ENCODE data around the gene NAIF1. TPM values are rescaled to one million over a fixed set of nuclear protein-coding genes. Genes with fewer than 3 reads are reported as not detected.
"Not testable (repeated sequence)": the region's sequence is repeated elsewhere in the genome, so short reads cannot be mapped to it uniquely, and the experiment has no call there.

Gene NAIF1
- total and polyA plus RNA-seq, 4 experiments from 2014 or later = 11.3 to 15.2 (median 13.6) TPM

DNA sequence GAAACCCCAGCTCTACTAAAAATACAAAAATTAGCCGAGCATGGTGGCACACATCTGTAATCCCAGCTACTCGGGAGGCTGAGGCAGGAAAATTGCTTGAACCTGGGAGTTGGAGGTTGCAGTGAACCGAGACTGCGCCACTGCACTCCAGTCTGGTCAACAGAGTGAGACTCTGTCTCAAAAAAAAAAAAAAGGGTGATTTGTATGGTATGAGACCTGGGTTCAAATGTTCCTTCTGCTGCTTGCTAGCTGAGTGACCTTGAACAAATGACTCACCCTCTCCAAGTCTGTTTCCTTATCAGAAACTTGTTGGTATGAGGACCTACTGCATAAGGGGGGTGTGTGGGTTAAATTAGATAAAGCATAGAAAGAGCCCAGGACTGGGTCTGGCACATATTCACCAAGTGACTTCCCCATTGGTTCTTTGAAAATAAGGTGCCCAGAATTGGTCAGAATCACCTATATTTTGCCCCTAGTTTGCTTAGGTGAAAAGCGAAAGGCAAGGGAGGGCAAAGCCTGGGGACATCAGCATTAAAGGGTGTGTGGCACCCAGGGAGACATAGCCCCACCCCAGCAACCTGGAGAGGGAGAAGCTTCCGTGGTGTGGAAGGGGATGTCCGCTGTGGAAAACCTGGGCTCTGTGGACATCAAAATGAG is 10.9 kb upstream of the NAIF1 start:
- H3K27me3 ChIP-seq (ENCODE audit: insufficient read depth, low read length) = no peaks in the 10 kb centered on the region
- H3K4me1 ChIP-seq (ENCODE audit: insufficient read depth, low read length) = peaks cover 64% of the 10 kb centered on the region
- no peak overlapping the region for H3K4me3 ChIP-seq (ENCODE audit: low read length in 2 of 2)
- no peaks in the 10 kb centered on the region for H3K27me3 Mint-ChIP-seq
- H3K4me3 Mint-ChIP-seq = peak overlapping the region in 7 of 8 donors; percentile 21 to 68 (median 62)
- peaks cover 0 to 2% (median 0%) of the 10 kb centered on the region in 8 donors for H3K9me3 Mint-ChIP-seq
- H3K36me3 ChIP-seq (ENCODE audit: insufficient read depth, low read length) = no peaks in the 10 kb centered on the region
- ChIA-PET POLR2A (ENCODE audit: partially characterized antibody) (interaction anchor here (1.3 to 8.0 kb wide), 3 partner anchors 10 to 15 kb away, joined by 5 to 63 read pairs (median 5); partner anchors contain the start of genes NAIF1 and SLC25A25), CTCF (ENCODE audit: partially characterized antibody) (interaction anchor here (1.0 to 3.4 kb wide), 7 partner anchors 12 to 208 kb away, joined by 3 to 10 read pairs (median 7); no protein-coding TSS in a partner anchor)
- intact Hi-C loops (cut with micrococcal nuclease) = no loop called here
- no peak for DNase-seq
- peak overlapping the region; percentile 1 for H3K27ac ChIP-seq (ENCODE audit: low read depth, low read length)
- H3K27ac Mint-ChIP-seq = peak overlapping the region; percentile 70 to 91 (median 81)
- H3K9me3 ChIP-seq (ENCODE audit: control insufficient read depth in 1 of 2, low read length in 2 of 2) = no peaks in the 10 kb centered on the region
- H3K4me1 Mint-ChIP-seq = peaks cover 38 to 69% (median 54%) of the 10 kb centered on the region in 4 donors
- peaks cover 11 to 20% of the 10 kb centered on the region in 2 donors for H3K36me3 Mint-ChIP-seq

DNA sequence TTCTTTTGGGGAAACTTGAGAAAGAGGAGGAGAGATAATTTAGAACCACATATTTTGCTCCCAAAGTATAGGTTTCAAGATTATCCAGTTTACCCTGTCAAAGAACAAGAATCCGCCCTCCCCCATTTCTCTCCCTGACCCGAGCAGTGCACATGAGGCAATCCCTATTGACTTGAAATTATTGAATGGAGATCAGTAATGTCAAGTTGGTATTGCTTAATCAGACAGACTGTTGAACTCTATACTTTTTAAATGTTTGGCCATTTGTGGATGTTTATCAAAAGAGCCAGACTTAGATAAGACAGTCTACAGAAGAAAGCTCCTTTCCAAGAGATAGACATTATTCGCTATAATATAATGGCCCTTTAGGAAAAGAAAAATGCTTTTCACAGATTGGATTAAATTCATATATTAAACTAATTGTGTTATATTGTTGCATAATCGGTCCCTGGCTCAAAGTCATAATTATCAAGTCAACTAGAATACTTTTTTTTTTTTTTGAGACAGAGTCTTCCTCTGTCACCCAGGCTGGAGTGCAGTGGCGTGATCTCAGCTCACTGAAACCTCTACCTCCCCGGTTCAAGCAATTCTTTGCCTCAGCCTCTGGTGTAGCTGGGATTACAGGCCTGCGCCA is 6.2 kb upstream of the NAIF1 start:
- H3K36me3 Mint-ChIP-seq = peaks cover 10 to 11% of the 10 kb centered on the region in 2 donors
- H3K9me3 Mint-ChIP-seq = peaks cover 0 to 2% (median 0%) of the 10 kb centered on the region in 8 donors
- H3K27ac ChIP-seq (ENCODE audit: low read depth, low read length) = peak overlapping the region; percentile 69
- H3K4me1 ChIP-seq (ENCODE audit: insufficient read depth, low read length) = peaks cover 78% of the 10 kb centered on the region
- POLR2A ChIA-PET (ENCODE audit: partially characterized antibody) = interaction anchor here (0.9 to 2.7 kb wide), 17 partner anchors 9 to 103 kb away, joined by 3 to 16 read pairs (median 6); partner anchors contain the start of gene EEIG1
- H3K36me3 ChIP-seq (ENCODE audit: insufficient read depth, low read length) = no peaks in the 10 kb centered on the region
- H3K27ac Mint-ChIP-seq = peak overlapping the region; percentile 48 to 96 (median 78)
- peaks cover 39 to 77% (median 56%) of the 10 kb centered on the region in 4 donors for H3K4me1 Mint-ChIP-seq
- peak overlapping the region in 7 of 8 donors; percentile 42 to 89 (median 59) for H3K4me3 Mint-ChIP-seq
- intact Hi-C loops (cut with micrococcal nuclease) = no loop called here
- CTCF ChIA-PET (ENCODE audit: partially characterized antibody) = interaction anchor here (1.4 to 2.7 kb wide), 7 partner anchors 9 to 129 kb away, joined by 3 to 15 read pairs (median 11); no protein-coding TSS in a partner anchor
- DNase-seq = no peak
- H3K27me3 ChIP-seq (ENCODE audit: insufficient read depth, low read length) = no peaks in the 10 kb centered on the region
- H3K4me3 ChIP-seq (ENCODE audit: low read length in 2 of 2) = peak overlapping the region in 1 of 2 donors; percentile 55
- no peaks in the 10 kb centered on the region for H3K9me3 ChIP-seq (ENCODE audit: control insufficient read depth in 1 of 2, low read length in 2 of 2)
- H3K27me3 Mint-ChIP-seq = no peaks in the 10 kb centered on the region

DNA sequence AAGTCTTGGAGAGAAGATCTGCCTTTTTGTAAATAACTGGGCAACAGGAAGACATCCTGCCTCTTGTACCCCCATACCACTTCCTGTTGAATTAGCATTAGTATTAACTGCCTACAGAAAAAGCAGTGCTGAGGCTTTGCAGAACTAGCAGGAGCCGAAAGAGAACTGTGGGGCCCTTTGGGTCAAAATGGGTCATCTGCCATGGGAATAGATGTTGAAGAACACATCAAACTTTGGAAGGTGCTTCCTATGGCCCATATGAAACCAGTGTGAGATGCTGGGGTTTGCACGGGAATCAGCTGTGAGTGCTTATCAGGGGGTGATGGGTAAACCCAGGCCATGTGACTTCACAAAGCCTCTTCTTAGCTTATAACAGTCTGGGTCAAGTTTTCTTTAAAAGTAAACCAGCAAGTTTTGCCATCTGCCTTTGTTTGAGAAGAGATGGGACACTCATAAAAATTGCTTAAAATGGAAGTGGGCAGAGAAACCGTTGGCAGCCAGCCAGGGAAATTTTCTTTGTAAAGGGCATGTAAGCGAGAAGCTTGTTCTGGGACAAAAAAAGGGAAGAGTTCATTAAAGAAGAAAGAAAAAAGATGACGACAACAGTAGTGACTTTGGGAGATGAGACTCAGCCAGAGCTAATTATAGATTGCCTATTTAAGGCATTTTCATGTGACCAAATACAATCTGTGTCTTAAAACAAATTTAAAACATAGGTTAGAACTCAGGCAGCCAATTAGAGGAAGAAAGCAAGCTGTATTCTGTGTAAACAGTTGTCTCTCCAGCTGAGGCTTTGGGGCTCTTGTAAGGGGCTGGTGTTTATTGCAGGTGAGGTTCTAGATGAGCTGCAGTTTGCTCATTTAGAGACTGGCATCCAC is 5.3 kb upstream of the NAIF1 start:
- Histone ChIP-seq H3K27ac (ENCODE audit: low read depth, low read length) (peak overlapping the region; percentile 69), H3K9me3 (ENCODE audit: control insufficient read depth in 1 of 2, low read length in 2 of 2) (no peaks in the 10 kb centered on the region), H3K4me1 (ENCODE audit: insufficient read depth, low read length) (peaks cover 68% of the 10 kb centered on the region), H3K27me3 (ENCODE audit: insufficient read depth, low read length) (no peaks in the 10 kb centered on the region), H3K4me3 (ENCODE audit: low read length in 2 of 2) (peak overlapping the region; percentile 10 to 55), H3K36me3 (ENCODE audit: insufficient read depth, low read length) (no peaks in the 10 kb centered on the region)
- Mint-ChIP-seq H3K9me3 (peaks cover 0 to 2% (median 0%) of the 10 kb centered on the region in 8 donors), H3K27ac (peak overlapping the region; percentile 83 to 96 (median 93)), H3K4me1 (peaks cover 32 to 67% (median 48%) of the 10 kb centered on the region in 4 donors), H3K36me3 (peaks cover 7 to 9% of the 10 kb centered on the region in 2 donors), H3K4me3 (peak overlapping the region; percentile 82 to 98 (median 88)), H3K27me3 (no peaks in the 10 kb centered on the region)
- ChIA-PET POLR2A (ENCODE audit: partially characterized antibody) (interaction anchor here (0.6 to 2.7 kb wide), 33 partner anchors 9 to 130 kb away, joined by 3 to 16 read pairs (median 4); partner anchors contain the start of genes BBLN and EEIG1), CTCF (ENCODE audit: partially characterized antibody) (interaction anchor here (0.8 to 2.7 kb wide), 10 partner anchors 10 to 130 kb away, joined by 3 to 15 read pairs (median 8); no protein-coding TSS in a partner anchor)
- intact Hi-C loops (cut with micrococcal nuclease) = loop anchor here (1.0 kb wide), 1 partner anchor 8 kb away; no protein-coding TSS in a partner anchor
- DNase-seq = peak; percentile 47 to 74 (median 54)

DNA sequence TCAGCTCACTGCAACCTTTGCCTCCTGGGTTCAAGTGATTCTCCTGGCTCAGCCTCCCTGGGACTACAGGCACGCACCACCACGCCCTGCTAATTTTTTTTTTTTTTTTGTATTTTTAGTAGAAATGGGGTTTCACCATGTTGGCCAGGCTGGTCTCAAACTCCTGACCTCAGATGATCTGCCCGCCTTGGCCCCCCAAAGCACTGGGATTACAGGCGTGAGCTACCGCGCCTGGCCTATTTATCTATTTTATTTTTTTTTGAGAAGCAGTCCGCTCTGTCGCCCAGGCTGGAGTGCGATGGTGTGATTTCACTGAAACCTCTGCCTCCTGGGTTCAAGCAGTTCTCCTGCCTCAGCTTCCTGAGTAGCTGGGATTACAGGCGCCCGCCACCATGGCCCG is 4.4 kb upstream of the NAIF1 start:
- H3K27me3 Mint-ChIP-seq; intact Hi-C loops (cut with micrococcal nuclease); H3K36me3 Mint-ChIP-seq; DNase-seq; H3K9me3 Mint-ChIP-seq; H3K9me3 ChIP-seq (ENCODE audit: control insufficient read depth in 1 of 2, low read length in 2 of 2); H3K27me3 ChIP-seq (ENCODE audit: insufficient read depth, low read length); H3K36me3 ChIP-seq (ENCODE audit: insufficient read depth, low read length): not testable (repeated sequence)
- ChIA-PET POLR2A (ENCODE audit: partially characterized antibody) (interaction anchor here (1.0 to 2.7 kb wide), 18 partner anchors 9 to 101 kb away, joined by 3 to 16 read pairs (median 6); partner anchors contain the start of genes BBLN and EEIG1), CTCF (ENCODE audit: partially characterized antibody) (interaction anchor here (1.0 to 2.7 kb wide), 7 partner anchors 9 to 46 kb away, joined by 3 to 15 read pairs (median 14); no protein-coding TSS in a partner anchor)
- Histone ChIP-seq H3K27ac (ENCODE audit: low read depth, low read length) (peak overlapping the region; percentile 69), H3K4me3 (ENCODE audit: low read length in 2 of 2) (peak overlapping the region; percentile 10 to 55), H3K4me1 (ENCODE audit: insufficient read depth, low read length) (peaks cover 73% of the 10 kb centered on the region)
- Mint-ChIP-seq H3K4me3 (peak overlapping the region; percentile 82 to 98 (median 88)), H3K4me1 (peaks cover 27 to 58% (median 42%) of the 10 kb centered on the region in 4 donors), H3K27ac (peak overlapping the region; percentile 88 to 96 (median 93))

DNA sequence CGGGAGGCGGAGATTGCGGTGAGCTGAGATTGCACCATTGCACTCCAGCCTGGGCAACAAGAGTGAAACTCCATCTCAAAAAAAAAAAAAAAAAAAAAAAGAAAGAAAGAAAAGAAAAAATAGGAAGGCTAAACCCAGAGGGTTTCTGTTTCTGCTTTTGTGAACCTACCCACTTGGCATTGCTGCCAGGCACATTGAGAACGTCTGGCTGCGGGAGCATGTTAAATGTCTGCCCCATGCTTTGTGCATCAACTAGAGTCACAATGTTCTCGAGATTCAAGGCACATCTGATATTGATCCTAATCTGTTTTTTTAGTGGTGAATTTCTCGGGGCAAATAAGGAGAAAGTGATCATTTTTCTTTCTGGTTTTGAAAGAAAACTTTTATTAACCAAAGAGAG is 3.8 kb upstream of the NAIF1 start:
- Mint-ChIP-seq H3K36me3 (peaks cover 3 to 9% of the 10 kb centered on the region in 2 donors), H3K27ac (peak overlapping the region; percentile 88 to 96 (median 93)), H3K9me3 (peaks cover 0 to 2% (median 0%) of the 10 kb centered on the region in 8 donors), H3K4me3 (peak overlapping the region; percentile 77 to 98 (median 82)), H3K4me1 (peaks cover 32 to 58% (median 47%) of the 10 kb centered on the region in 4 donors), H3K27me3 (no peaks in the 10 kb centered on the region)
- CTCF ChIA-PET (ENCODE audit: partially characterized antibody) = interaction anchor here (2.2 kb wide), 1 partner anchor 36 kb away, joined by 15 read pairs; no protein-coding TSS in a partner anchor
- Histone ChIP-seq H3K9me3 (ENCODE audit: control insufficient read depth in 1 of 2, low read length in 2 of 2) (no peaks in the 10 kb centered on the region), H3K27ac (ENCODE audit: low read depth, low read length) (peak overlapping the region; percentile 69), H3K4me3 (ENCODE audit: low read length in 2 of 2) (no peak overlapping the region), H3K36me3 (ENCODE audit: insufficient read depth, low read length) (no peaks in the 10 kb centered on the region), H3K4me1 (ENCODE audit: insufficient read depth, low read length) (peaks cover 79% of the 10 kb centered on the region), H3K27me3 (ENCODE audit: insufficient read depth, low read length) (no peaks in the 10 kb centered on the region)
- POLR2A ChIA-PET (ENCODE audit: partially characterized antibody) = interaction anchor here (1.2 to 5.5 kb wide), 10 partner anchors 8 to 100 kb away, joined by 3 to 63 read pairs (median 7); partner anchors contain the start of gene BBLN
- intact Hi-C loops (cut with micrococcal nuclease) = no loop called here
- no peak for DNase-seq

Measured in CD4-positive, alpha-beta memory T cell (primary cell).